GM13976 (cell line): ENCODE data around the gene TRIM6.
"Not testable (repeated sequence)": the region's sequence is repeated elsewhere in the genome, so short reads cannot be mapped to it uniquely, and the experiment has no call there.

Source experiments
- DNase-seq: peaks from one replicate; pipeline ENCODE4 v3.0.0; 2012; ENCODE audit warnings: low spot score
- CTCF ChIP-seq: IDR thresholded peaks from 2 replicates; pipeline ENCODE4 v1.5.1; 2012; ENCODE audit warnings: borderline replicate concordance, mild to moderate bottlenecking; ENCODE audit not compliant: insufficient read depth; ENCODE audit errors: extremely low read depth, missing control alignments, control extremely low read depth
- in situ Hi-C: fragments of 300-500 bp; cut with MboI; formaldehyde crosslinking; loops from one replicate; pipeline ENCODE4 v1.12.0; 2022; ENCODE audit warnings: low sequenced_read_pairs, mixed read lengths, inconsistent platforms; ENCODE audit not compliant: unreplicated experiment

TRIM6 gene

GRCh38 chr11:5581014-5581413 lies 15.4 kb upstream of the TRIM6 start:
- in situ Hi-C loops, result no loop called here
- TF ChIP-seq CTCF, result no peak
- no peak for DNase-seq

- in situ Hi-C loops, DNase-seq: not testable (repeated sequence)
Measured at GRCh38 chr11:5584458-5584857, 12.0 kb upstream of the TRIM6 start.

GRCh38 chr11:5589906-5590305 lies 6.5 kb upstream of the TRIM6 start:
- DNase-seq, in situ Hi-C loops: not testable (repeated sequence)

- DNase-seq, result no peak
- in situ Hi-C loops, result no loop called here
Measured at GRCh38 chr11:5591613-5592012, 4.8 kb upstream of the TRIM6 start.

GRCh38 chr11:5592615-5593014 lies 3.8 kb upstream of the TRIM6 start:
- no peak for DNase-seq
- in situ Hi-C loops, result no loop called here
- no peak for TF ChIP-seq CTCF

More at GRCh38 chr11:5591613-5592012, 4.8 kb upstream of the TRIM6 start:
- TF ChIP-seq CTCF, result no peak

- TF ChIP-seq CTCF, result no peak
- DNase-seq, result no peak
- in situ Hi-C loops, result no loop called here
Measured at GRCh38 chr11:5593146-5593545, 3.3 kb upstream of the TRIM6 start.

GRCh38 chr11:5597953-5598352 lies 1.5 kb downstream of the TRIM6 start:
- in situ Hi-C loops, result no loop called here

More at GRCh38 chr11:5597953-5598352, 1.5 kb downstream of the TRIM6 start:
- DNase-seq, result no peak
- no peak for TF ChIP-seq CTCF
